HepG2 (cell line): ENCODE results near the gene IQCC. TPM values are rescaled to one million over a fixed set of nuclear protein-coding genes. Genes with fewer than 3 reads are reported as not detected.

Experiments
- ARNTL ChIP-seq: sonication (generic); formaldehyde crosslinking; IDR thresholded peaks from 2 replicates; pipeline ENCODE4 v1.4.0; 2020; ENCODE audit warnings: mild to moderate bottlenecking, missing genetic modification reagents
- DNMT3B ChIP-seq: conservative IDR thresholded peaks from 2 replicates; pipeline ENCODE4 v1.6.1; 2016; ENCODE audit warnings: missing biosample characterization, control low read depth
- ELF1 ChIP-seq: sonication (generic); formaldehyde crosslinking; IDR thresholded peaks from 2 replicates; pipeline ENCODE4 v1.4.0; 2020; ENCODE audit warnings: missing genetic modification reagents
- MED13 ChIP-seq: sonication (generic); formaldehyde crosslinking; IDR thresholded peaks from 2 replicates; pipeline ENCODE4 v1.5.0; 2020; ENCODE audit warnings: missing genetic modification reagents
- PHF20 ChIP-seq: sonication (generic); formaldehyde crosslinking; IDR thresholded peaks from 2 replicates; pipeline ENCODE4 v1.5.0; 2020; ENCODE audit warnings: mild to moderate bottlenecking, missing genetic modification reagents
- TBP ChIP-seq: sonication (generic); formaldehyde crosslinking; IDR thresholded peaks from 2 replicates; pipeline ENCODE4 v1.5.0; 2020; ENCODE audit warnings: missing genetic modification reagents
- U2AF1 ChIP-seq: fragments of 200-400 bp; formaldehyde crosslinking; optimal IDR thresholded peaks from 2 replicates; pipeline ENCODE3; 2017; ENCODE audit warnings: mild to moderate bottlenecking, low read depth, low read length
- ZNF205 ChIP-seq: IDR thresholded peaks from 2 replicates; pipeline ENCODE4 v1.6.1; 2018; ENCODE audit warnings: missing biosample characterization, missing genetic modification reagents
- ZNF510 ChIP-seq: sonication (generic); formaldehyde crosslinking; IDR thresholded peaks from 2 replicates; pipeline ENCODE4 v1.4.0; 2020; ENCODE audit warnings: low read depth, mild to moderate bottlenecking, missing genetic modification reagents
- ZNF589 ChIP-seq: sonication (generic); formaldehyde crosslinking; conservative IDR thresholded peaks from 2 replicates; pipeline ENCODE4 v1.8.0; 2022; ENCODE audit warnings: mild to moderate bottlenecking, moderate library complexity, missing genetic modification reagents
- ZSCAN22 ChIP-seq: sonication (generic); formaldehyde crosslinking; IDR thresholded peaks from 2 replicates; pipeline ENCODE4 v1.4.0; 2020; ENCODE audit warnings: mild to moderate bottlenecking, missing genetic modification reagents
- polyA plus RNA-seq, 8 experiments: library from polyadenylated mRNA; depleted of rRNA in 3 of 8; stranded (reverse) in 7 of 8; unstranded in 1 of 8; fragments of >200 nt; fragmentation: Illumina TruSeq in 4 of 8; extraction: Trizol in 4 of 8; gene quantifications; 2 replicates each; pipeline versions ENCODE4 v1.2.1 to v1.2.3, GENCODE V29; 2011 to 2016; ENCODE audit warnings: low read depth in 4 of 8, missing spikeins in 1 of 8, mixed read lengths in 1 of 8; ENCODE audit not compliant: insufficient read depth in 1 of 8
- total RNA-seq, 5 experiments: library from RNA; depleted of rRNA; stranded (reverse); fragments of >200 nt; fragmentation: Illumina TruSeq; extraction: Trizol; gene quantifications; 2 replicates each; pipeline ENCODE4 v1.2.3, GENCODE V29; 2016; ENCODE audit warnings: low read depth in 1 of 5
- TF ChIP-seq, protein P1 (sequence below), 2 experiments: IDR thresholded peaks; 2 replicates each; pipeline ENCODE4 v1.6.1; 2011 to 2012; ENCODE audit warnings: low read length in 2 of 2, borderline replicate concordance in 1 of 2, low read depth in 1 of 2, mild to moderate bottlenecking in 1 of 2, moderate library complexity in 1 of 2
- TF ChIP-seq, protein P2 (sequence below): sonication (generic); formaldehyde crosslinking; IDR thresholded peaks from 2 replicates; pipeline ENCODE4 v1.5.1; 2020; ENCODE audit warnings: mild to moderate bottlenecking, missing genetic modification reagents, borderline replicate concordance
- TF ChIP-seq, protein P3 (sequence below): sonication (generic); formaldehyde crosslinking; IDR thresholded peaks from 2 replicates; pipeline ENCODE4 v1.5.0; 2020; ENCODE audit warnings: missing genetic modification reagents
- TF ChIP-seq, protein P4 (sequence below): sonication (generic); formaldehyde crosslinking; IDR thresholded peaks from 2 replicates; pipeline ENCODE4 v1.4.0; 2020; ENCODE audit warnings: missing genetic modification reagents

Gene IQCC
- total and polyA plus RNA-seq, 2 of the 13 experiments (the other 11 are each of a cell fraction or from before 2014, with no cell fraction given): 1.7 to 3.0 TPM

DNA sequence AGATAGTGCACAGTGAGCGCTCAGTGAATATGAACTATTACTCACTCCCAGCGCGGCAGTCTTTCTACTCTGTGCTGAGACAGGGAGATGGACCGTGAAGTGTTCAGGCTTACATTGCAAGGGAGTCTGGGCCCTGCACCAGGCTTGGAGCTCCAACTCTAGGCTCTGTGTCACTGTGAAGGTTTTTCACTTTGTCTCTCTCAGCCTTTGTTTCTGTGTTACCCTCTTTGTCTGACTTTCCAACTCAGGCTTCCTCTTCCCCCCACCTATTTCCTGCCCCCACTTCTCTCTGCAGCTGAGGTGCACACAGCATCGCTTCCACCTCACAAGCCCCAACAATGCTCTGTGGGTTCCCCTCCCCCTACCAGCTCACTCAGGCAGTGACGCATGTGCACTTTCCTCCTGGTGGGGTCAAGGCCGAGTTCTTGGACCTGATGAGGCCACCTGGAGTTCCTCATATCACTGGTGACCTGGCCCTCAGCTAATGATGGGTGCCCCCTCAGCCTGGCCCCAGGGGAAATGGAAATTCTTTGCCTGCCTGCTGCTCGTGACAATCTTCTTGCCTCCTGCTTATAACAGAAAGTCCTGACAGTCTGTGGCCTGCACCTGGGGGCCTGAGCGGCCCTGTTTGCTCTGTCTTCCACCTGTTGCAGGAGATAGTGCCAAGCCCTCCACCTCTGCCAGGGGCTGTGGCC is 44.5 kb downstream of the IQCC start (continued):
- TF ChIP-seq, protein P1, sequence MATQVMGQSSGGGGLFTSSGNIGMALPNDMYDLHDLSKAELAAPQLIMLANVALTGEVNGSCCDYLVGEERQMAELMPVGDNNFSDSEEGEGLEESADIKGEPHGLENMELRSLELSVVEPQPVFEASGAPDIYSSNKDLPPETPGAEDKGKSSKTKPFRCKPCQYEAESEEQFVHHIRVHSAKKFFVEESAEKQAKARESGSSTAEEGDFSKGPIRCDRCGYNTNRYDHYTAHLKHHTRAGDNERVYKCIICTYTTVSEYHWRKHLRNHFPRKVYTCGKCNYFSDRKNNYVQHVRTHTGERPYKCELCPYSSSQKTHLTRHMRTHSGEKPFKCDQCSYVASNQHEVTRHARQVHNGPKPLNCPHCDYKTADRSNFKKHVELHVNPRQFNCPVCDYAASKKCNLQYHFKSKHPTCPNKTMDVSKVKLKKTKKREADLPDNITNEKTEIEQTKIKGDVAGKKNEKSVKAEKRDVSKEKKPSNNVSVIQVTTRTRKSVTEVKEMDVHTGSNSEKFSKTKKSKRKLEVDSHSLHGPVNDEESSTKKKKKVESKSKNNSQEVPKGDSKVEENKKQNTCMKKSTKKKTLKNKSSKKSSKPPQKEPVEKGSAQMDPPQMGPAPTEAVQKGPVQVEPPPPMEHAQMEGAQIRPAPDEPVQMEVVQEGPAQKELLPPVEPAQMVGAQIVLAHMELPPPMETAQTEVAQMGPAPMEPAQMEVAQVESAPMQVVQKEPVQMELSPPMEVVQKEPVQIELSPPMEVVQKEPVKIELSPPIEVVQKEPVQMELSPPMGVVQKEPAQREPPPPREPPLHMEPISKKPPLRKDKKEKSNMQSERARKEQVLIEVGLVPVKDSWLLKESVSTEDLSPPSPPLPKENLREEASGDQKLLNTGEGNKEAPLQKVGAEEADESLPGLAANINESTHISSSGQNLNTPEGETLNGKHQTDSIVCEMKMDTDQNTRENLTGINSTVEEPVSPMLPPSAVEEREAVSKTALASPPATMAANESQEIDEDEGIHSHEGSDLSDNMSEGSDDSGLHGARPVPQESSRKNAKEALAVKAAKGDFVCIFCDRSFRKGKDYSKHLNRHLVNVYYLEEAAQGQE (IDR thresholded peaks at IDR 0.05; ENCODE audit: borderline replicate concordance in 1 of 2, low read depth in 1 of 2, low read length in 2 of 2): peak in 1 of 2 experiments; percentile 50; a peak in 1 of 4 replicates
- TF ChIP-seq U2AF1 (peak; percentile 28), TBP (CRISPR knock-in tag) (no peak), ZNF205 (CRISPR knock-in tag) (peak; percentile 76; the same call in 1 of the 2 replicates), ZNF589 (CRISPR knock-in tag) (0 out of 2 replicates have a peak, but pooled peaks have one; percentile 53), DNMT3B (no peak), ZSCAN22 (CRISPR knock-in tag) (no peak), ARNTL (CRISPR knock-in tag) (peak; percentile 88), PHF20 (CRISPR knock-in tag) (peak; percentile 65), ZNF510 (peak; percentile 78; the same call in 1 of the 2 replicates), MED13 (CRISPR knock-in tag) (0 out of 2 replicates have a peak, but pooled peaks have one; percentile 54), ELF1 (peak; percentile 52)
- TF ChIP-seq, protein P2, sequence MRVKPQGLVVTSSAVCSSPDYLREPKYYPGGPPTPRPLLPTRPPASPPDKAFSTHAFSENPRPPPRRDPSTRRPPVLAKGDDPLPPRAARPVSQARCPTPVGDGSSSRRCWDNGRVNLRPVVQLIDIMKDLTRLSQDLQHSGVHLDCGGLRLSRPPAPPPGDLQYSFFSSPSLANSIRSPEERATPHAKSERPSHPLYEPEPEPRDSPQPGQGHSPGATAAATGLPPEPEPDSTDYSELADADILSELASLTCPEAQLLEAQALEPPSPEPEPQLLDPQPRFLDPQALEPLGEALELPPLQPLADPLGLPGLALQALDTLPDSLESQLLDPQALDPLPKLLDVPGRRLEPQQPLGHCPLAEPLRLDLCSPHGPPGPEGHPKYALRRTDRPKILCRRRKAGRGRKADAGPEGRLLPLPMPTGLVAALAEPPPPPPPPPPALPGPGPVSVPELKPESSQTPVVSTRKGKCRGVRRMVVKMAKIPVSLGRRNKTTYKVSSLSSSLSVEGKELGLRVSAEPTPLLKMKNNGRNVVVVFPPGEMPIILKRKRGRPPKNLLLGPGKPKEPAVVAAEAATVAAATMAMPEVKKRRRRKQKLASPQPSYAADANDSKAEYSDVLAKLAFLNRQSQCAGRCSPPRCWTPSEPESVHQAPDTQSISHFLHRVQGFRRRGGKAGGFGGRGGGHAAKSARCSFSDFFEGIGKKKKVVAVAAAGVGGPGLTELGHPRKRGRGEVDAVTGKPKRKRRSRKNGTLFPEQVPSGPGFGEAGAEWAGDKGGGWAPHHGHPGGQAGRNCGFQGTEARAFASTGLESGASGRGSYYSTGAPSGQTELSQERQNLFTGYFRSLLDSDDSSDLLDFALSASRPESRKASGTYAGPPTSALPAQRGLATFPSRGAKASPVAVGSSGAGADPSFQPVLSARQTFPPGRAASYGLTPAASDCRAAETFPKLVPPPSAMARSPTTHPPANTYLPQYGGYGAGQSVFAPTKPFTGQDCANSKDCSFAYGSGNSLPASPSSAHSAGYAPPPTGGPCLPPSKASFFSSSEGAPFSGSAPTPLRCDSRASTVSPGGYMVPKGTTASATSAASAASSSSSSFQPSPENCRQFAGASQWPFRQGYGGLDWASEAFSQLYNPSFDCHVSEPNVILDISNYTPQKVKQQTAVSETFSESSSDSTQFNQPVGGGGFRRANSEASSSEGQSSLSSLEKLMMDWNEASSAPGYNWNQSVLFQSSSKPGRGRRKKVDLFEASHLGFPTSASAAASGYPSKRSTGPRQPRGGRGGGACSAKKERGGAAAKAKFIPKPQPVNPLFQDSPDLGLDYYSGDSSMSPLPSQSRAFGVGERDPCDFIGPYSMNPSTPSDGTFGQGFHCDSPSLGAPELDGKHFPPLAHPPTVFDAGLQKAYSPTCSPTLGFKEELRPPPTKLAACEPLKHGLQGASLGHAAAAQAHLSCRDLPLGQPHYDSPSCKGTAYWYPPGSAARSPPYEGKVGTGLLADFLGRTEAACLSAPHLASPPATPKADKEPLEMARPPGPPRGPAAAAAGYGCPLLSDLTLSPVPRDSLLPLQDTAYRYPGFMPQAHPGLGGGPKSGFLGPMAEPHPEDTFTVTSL (CRISPR knock-in tag): peak; percentile 73; the same call in 1 of the 2 replicates
- TF ChIP-seq, protein P3, sequence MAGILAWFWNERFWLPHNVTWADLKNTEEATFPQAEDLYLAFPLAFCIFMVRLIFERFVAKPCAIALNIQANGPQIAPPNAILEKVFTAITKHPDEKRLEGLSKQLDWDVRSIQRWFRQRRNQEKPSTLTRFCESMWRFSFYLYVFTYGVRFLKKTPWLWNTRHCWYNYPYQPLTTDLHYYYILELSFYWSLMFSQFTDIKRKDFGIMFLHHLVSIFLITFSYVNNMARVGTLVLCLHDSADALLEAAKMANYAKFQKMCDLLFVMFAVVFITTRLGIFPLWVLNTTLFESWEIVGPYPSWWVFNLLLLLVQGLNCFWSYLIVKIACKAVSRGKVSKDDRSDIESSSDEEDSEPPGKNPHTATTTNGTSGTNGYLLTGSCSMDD (CRISPR knock-in tag): no peak
- TF ChIP-seq, protein P4, sequence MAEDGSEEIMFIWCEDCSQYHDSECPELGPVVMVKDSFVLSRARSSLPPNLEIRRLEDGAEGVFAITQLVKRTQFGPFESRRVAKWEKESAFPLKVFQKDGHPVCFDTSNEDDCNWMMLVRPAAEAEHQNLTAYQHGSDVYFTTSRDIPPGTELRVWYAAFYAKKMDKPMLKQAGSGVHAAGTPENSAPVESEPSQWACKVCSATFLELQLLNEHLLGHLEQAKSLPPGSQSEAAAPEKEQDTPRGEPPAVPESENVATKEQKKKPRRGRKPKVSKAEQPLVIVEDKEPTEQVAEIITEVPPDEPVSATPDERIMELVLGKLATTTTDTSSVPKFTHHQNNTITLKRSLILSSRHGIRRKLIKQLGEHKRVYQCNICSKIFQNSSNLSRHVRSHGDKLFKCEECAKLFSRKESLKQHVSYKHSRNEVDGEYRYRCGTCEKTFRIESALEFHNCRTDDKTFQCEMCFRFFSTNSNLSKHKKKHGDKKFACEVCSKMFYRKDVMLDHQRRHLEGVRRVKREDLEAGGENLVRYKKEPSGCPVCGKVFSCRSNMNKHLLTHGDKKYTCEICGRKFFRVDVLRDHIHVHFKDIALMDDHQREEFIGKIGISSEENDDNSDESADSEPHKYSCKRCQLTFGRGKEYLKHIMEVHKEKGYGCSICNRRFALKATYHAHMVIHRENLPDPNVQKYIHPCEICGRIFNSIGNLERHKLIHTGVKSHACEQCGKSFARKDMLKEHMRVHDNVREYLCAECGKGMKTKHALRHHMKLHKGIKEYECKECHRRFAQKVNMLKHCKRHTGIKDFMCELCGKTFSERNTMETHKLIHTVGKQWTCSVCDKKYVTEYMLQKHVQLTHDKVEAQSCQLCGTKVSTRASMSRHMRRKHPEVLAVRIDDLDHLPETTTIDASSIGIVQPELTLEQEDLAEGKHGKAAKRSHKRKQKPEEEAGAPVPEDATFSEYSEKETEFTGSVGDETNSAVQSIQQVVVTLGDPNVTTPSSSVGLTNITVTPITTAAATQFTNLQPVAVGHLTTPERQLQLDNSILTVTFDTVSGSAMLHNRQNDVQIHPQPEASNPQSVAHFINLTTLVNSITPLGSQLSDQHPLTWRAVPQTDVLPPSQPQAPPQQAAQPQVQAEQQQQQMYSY (CRISPR knock-in tag): no peak
